ENCODE results near the gene CYB561D1.
A peak's percentile ranks its signal among the peaks of the same experiment; 100 is the strongest.

CYB561D1 gene

GRCh38 chr1:109531380-109531779 is 37.5 kb downstream of the CYB561D1 start:
- no peak for DNase-seq

- no peak for DNase-seq
Observed at GRCh38 chr1:109531826-109532364, 38.0 kb downstream of the CYB561D1 start.

GRCh38 chr1:109532365-109533136 is 38.7 kb downstream of the CYB561D1 start:
- DNase-seq = peak; percentile 76 to 91 (median 83)

- no peak for DNase-seq
Observed at GRCh38 chr1:109534307-109534858, 40.5 kb downstream of the CYB561D1 start.

GRCh38 chr1:109535481-109535880 is 41.6 kb downstream of the CYB561D1 start:
- DNase-seq = no peak

- DNase-seq = no peak
Observed at GRCh38 chr1:109535971-109536491, 42.1 kb downstream of the CYB561D1 start.

- no peak for DNase-seq
Observed at GRCh38 chr1:109537450-109538178, 43.7 kb downstream of the CYB561D1 start.

GRCh38 chr1:109538827-109539555 is 45.1 kb downstream of the CYB561D1 start:
- no peak for DNase-seq

- no peak for DNase-seq
Observed at GRCh38 chr1:109539676-109540075, 45.8 kb downstream of the CYB561D1 start, which contains the start of gene GPR61. GPR61 (plus strand) TSS chr1:109539872; CDS start chr1:109543023, 3,151 bp downstream.

GRCh38 chr1:109541102-109541501 is 47.2 kb downstream of the CYB561D1 start:
- no peak for DNase-seq

GRCh38 chr1:109542657-109543056 is 48.8 kb downstream of the CYB561D1 start:
- no peak for DNase-seq

- no peak for DNase-seq
Observed at GRCh38 chr1:109543283-109543987, 49.5 kb downstream of the CYB561D1 start.

GRCh38 chr1:109543988-109544735 is 50.3 kb downstream of the CYB561D1 start:
- no peak for DNase-seq

- peak; percentile 57 to 89 (median 82) for DNase-seq
Observed at GRCh38 chr1:109546311-109547109, 52.6 kb downstream of the CYB561D1 start.

GRCh38 chr1:109547463-109548320 is 53.8 kb downstream of the CYB561D1 start:
- DNase-seq = peak in 1 of 5 experiments; percentile 55

GRCh38 chr1:109548321-109549267 is 54.7 kb downstream of the CYB561D1 start, which contains the start of gene GNAI3:
GNAI3 (plus strand) TSS chr1:109548615; CDS start chr1:109548721, 106 bp downstream.
- peak; percentile 88 to 99 (median 94) for DNase-seq
